HepG2 (cell line): ENCODE results near the gene MYO15A. TPM values are rescaled to one million over a fixed set of nuclear protein-coding genes. Genes with fewer than 3 reads are reported as not detected.

Experiments used
- BRCA1 ChIP-seq: sonication (generic); formaldehyde crosslinking; IDR thresholded peaks from 2 replicates; pipeline ENCODE4 v1.4.0; 2020; ENCODE audit warnings: missing genetic modification reagents
- ELF1 ChIP-seq: sonication (generic); formaldehyde crosslinking; IDR thresholded peaks from 2 replicates; pipeline ENCODE4 v1.4.0; 2020; ENCODE audit warnings: missing genetic modification reagents
- HNF4G ChIP-seq, 2 experiments: sonication (generic) in 1 of 2; formaldehyde crosslinking in 1 of 2; IDR thresholded peaks; 2 replicates each; pipeline versions ENCODE4 v1.4.0 to v1.6.1; 2011 to 2020; ENCODE audit warnings: borderline replicate concordance in 2 of 2, low read depth in 2 of 2, mild to moderate bottlenecking in 2 of 2, low read length in 1 of 2, missing genetic modification reagents in 1 of 2, moderate library complexity in 1 of 2
- KAT2B ChIP-seq: fragments of 150-350 bp; IDR thresholded peaks from 2 replicates; pipeline ENCODE4 v1.6.1; 2014; ENCODE audit warnings: low read depth, low read length, borderline replicate concordance
- KDM3A ChIP-seq: IDR thresholded peaks from 2 replicates; pipeline ENCODE4 v1.6.1; 2018; ENCODE audit warnings: low read depth, missing compliant biosample characterization
- MZF1 ChIP-seq: sonication (generic); formaldehyde crosslinking; IDR thresholded peaks from 2 replicates; pipeline ENCODE4 v1.8.1; 2023; ENCODE audit warnings: mild to moderate bottlenecking, missing genetic modification reagents, borderline replicate concordance
- REL ChIP-seq: sonication (generic); formaldehyde crosslinking; conservative IDR thresholded peaks from 2 replicates; pipeline ENCODE4 v1.8.0; 2022; ENCODE audit warnings: mild to moderate bottlenecking, missing genetic modification reagents, moderate library complexity
- SMC3 ChIP-seq: IDR thresholded peaks from 2 replicates; pipeline ENCODE4 v1.6.1; 2011; ENCODE audit warnings: low read length, improper control_type of control experiment
- TBL1XR1 ChIP-seq: fragments of 150-350 bp; IDR thresholded peaks from 2 replicates; pipeline ENCODE4 v1.6.1; 2014; ENCODE audit warnings: borderline replicate concordance, low read length; ENCODE audit not compliant: partially characterized antibody
- ZNF3 ChIP-seq: IDR thresholded peaks from 2 replicates; pipeline ENCODE4 v1.7.0; 2017; ENCODE audit warnings: inconsistent platforms
- ZNF367 ChIP-seq: sonication (generic); formaldehyde crosslinking; IDR thresholded peaks from 2 replicates; pipeline ENCODE4 v1.4.0; 2020; ENCODE audit warnings: missing genetic modification reagents, borderline replicate concordance
- ZNF644 ChIP-seq: IDR thresholded peaks from 2 replicates; pipeline ENCODE4 v1.6.1; 2016; ENCODE audit warnings: low read depth
- ZNF672 ChIP-seq: sonication (generic); formaldehyde crosslinking; IDR thresholded peaks from 2 replicates; pipeline ENCODE4 v1.8.1; 2022; ENCODE audit warnings: missing genetic modification reagents
- ZNF792 ChIP-seq: IDR thresholded peaks from 2 replicates; pipeline ENCODE4 v1.6.1; 2016
- ZSCAN12 ChIP-seq: sonication (generic); formaldehyde crosslinking; IDR thresholded peaks from 2 replicates; pipeline ENCODE4 v1.9.0; 2021; ENCODE audit warnings: mild to moderate bottlenecking, missing genetic modification reagents
- polyA plus RNA-seq, 8 experiments: library from polyadenylated mRNA; depleted of rRNA in 3 of 8; stranded (reverse) in 7 of 8; unstranded in 1 of 8; fragments of >200 nt; fragmentation: Illumina TruSeq in 4 of 8; extraction: Trizol in 4 of 8; gene quantifications; 2 replicates each; pipeline versions ENCODE4 v1.2.1 to v1.2.3, GENCODE V29; 2011 to 2016; ENCODE audit warnings: low read depth in 4 of 8, missing spikeins in 1 of 8, mixed read lengths in 1 of 8; ENCODE audit not compliant: insufficient read depth in 1 of 8
- total RNA-seq, 5 experiments: library from RNA; depleted of rRNA; stranded (reverse); fragments of >200 nt; fragmentation: Illumina TruSeq; extraction: Trizol; gene quantifications; 2 replicates each; pipeline ENCODE4 v1.2.3, GENCODE V29; 2016; ENCODE audit warnings: low read depth in 1 of 5
- TF ChIP-seq, protein P1 (sequence below): IDR thresholded peaks from 2 replicates; pipeline ENCODE4 v1.6.1; 2016; ENCODE audit warnings: low read depth, control low read depth
- TF ChIP-seq, protein P2 (sequence below): sonication (generic); formaldehyde crosslinking; IDR thresholded peaks from 2 replicates; pipeline ENCODE4 v1.4.0; 2020; ENCODE audit warnings: missing genetic modification reagents
- TF ChIP-seq, protein P3 (sequence below): sonication (generic); formaldehyde crosslinking; IDR thresholded peaks from 2 replicates; pipeline ENCODE4 v1.4.0; 2020; ENCODE audit warnings: missing genetic modification reagents; ENCODE audit errors: not compliant biosample characterization
- TF ChIP-seq, protein P4 (sequence below): sonication (generic); formaldehyde crosslinking; IDR thresholded peaks from 2 replicates; pipeline ENCODE4 v1.5.1; 2020; ENCODE audit warnings: missing genetic modification reagents, mild to moderate bottlenecking, borderline replicate concordance
- TF ChIP-seq, protein P5 (sequence below): sonication (generic); formaldehyde crosslinking; IDR thresholded peaks from 2 replicates; pipeline ENCODE4 v1.5.1; 2020; ENCODE audit warnings: missing genetic modification reagents, mild to moderate bottlenecking, borderline replicate concordance
- TF ChIP-seq, protein P6 (sequence below): sonication (generic); formaldehyde crosslinking; IDR thresholded peaks from 2 replicates; pipeline ENCODE4 v1.9.0; 2022; ENCODE audit warnings: low read depth, missing genetic modification reagents

The MYO15A gene
- total and polyA plus RNA-seq, 2 of the 13 experiments (the other 11 are each of a cell fraction or from before 2014, with no cell fraction given) = 0.07 to 0.20 TPM

DNA sequence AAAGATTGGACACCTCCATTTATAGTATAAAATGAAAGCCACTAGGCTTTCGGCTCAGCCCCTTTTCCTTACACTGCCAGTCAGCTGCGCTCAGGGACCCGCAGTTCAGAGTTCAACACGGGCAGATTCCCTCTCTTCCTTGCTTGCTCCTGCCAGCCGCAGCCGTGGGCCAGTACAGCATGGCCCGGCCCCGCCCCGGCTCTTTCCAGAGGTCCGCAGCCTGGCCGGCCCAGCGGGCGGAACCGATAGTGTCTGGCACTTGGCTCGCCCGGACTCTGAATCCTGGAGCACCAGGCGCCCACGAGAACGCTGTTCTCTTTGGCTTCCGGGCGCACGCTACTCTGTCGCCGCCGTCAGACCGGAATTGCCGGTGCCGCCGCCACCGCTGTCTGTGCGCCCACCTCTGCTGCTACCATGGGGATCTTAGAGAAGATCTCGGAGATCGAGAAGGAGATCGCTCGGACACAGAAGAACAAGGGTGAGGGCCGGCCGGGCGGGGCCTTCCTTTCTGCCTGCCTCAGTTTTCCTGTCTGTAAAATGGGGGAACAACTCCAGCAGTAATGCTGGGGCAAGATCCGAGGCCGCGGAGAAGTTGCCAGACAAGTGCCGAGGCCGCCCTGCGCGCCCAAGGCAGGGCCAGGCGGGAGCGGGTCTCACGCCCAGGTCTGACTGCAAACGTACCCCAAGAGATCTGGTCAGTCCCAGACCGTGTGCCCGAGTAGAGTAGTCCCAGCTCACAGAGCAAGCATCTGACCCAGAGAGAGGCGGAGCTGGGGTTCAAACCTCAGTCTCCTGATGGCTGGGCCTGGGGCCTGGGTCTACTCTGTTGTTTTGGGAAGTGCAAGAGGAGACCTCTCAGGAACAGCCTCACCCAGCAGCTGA, 20.7 kb upstream of the MYO15A start, which contains the start of gene DRG2 (continued):
- TF ChIP-seq, protein P1, sequence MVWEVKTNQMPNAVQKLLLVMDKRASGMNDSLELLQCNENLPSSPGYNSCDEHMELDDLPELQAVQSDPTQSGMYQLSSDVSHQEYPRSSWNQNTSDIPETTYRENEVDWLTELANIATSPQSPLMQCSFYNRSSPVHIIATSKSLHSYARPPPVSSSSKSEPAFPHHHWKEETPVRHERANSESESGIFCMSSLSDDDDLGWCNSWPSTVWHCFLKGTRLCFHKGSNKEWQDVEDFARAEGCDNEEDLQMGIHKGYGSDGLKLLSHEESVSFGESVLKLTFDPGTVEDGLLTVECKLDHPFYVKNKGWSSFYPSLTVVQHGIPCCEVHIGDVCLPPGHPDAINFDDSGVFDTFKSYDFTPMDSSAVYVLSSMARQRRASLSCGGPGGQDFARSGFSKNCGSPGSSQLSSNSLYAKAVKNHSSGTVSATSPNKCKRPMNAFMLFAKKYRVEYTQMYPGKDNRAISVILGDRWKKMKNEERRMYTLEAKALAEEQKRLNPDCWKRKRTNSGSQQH (CRISPR knock-in tag) = peak; percentile 95
- no peak for TF ChIP-seq ZNF672 (CRISPR knock-in tag)
- TF ChIP-seq, protein P2, sequence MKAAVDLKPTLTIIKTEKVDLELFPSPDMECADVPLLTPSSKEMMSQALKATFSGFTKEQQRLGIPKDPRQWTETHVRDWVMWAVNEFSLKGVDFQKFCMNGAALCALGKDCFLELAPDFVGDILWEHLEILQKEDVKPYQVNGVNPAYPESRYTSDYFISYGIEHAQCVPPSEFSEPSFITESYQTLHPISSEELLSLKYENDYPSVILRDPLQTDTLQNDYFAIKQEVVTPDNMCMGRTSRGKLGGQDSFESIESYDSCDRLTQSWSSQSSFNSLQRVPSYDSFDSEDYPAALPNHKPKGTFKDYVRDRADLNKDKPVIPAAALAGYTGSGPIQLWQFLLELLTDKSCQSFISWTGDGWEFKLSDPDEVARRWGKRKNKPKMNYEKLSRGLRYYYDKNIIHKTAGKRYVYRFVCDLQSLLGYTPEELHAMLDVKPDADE (CRISPR knock-in tag) = no peak
- TF ChIP-seq, protein P3, sequence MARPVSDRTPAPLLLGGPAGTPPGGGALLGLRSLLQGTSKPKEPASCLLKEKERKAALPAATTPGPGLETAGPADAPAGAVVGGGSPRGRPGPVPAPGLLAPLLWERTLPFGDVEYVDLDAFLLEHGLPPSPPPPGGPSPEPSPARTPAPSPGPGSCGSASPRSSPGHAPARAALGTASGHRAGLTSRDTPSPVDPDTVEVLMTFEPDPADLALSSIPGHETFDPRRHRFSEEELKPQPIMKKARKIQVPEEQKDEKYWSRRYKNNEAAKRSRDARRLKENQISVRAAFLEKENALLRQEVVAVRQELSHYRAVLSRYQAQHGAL = no peak
- TF ChIP-seq ELF1 (CRISPR knock-in tag) = peak; percentile 90
- TF ChIP-seq KAT2B = no peak
- TF ChIP-seq ZNF367 (CRISPR knock-in tag) = 0 out of 2 replicates have a peak, but pooled peaks have one; percentile 58
- TF ChIP-seq ZSCAN12 (CRISPR knock-in tag) = peak; percentile 40; the same call in 1 of the 2 replicates
- TF ChIP-seq REL (CRISPR knock-in tag) = 0 out of 2 replicates have a peak, but pooled peaks have one; percentile 64
- peak; percentile 64; the same call in 1 of the 2 replicates for TF ChIP-seq HNF4G (IDR thresholded peaks at IDR 0.05; ENCODE audit: borderline replicate concordance, low read depth, low read length)
- TF ChIP-seq HNF4G (CRISPR knock-in tag; IDR thresholded peaks at IDR 0.05; ENCODE audit: borderline replicate concordance, low read depth) = no peak
- TF ChIP-seq MZF1 (CRISPR knock-in tag) = 0 out of 2 replicates have a peak, but pooled peaks have one; percentile 24
- no peak for TF ChIP-seq ZNF3 (CRISPR knock-in tag)
- peak; percentile 95 for TF ChIP-seq ZNF792 (CRISPR knock-in tag)
- TF ChIP-seq BRCA1 (CRISPR knock-in tag) = no peak
- TF ChIP-seq, protein P4, sequence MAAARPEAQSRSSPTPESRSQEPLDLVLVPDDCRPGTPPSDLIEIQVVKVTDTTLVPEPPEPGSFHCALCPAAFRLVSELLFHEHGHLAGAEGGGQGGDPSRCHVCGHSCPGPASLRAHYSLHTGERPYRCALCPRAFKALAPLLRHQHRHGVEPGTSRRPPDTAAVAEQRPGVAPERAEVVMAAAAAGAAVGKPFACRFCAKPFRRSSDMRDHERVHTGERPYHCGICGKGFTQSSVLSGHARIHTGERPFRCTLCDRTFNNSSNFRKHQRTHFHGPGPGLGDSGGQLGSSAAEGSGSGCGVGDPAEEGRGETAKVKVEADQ (CRISPR knock-in tag) = peak; percentile 97
- peak; percentile 51; the same call in 1 of the 2 replicates for TF ChIP-seq ZNF644 (CRISPR knock-in tag)
- TF ChIP-seq TBL1XR1 = peak; percentile 77
- TF ChIP-seq KDM3A (CRISPR knock-in tag) = peak; percentile 98
- no peak for TF ChIP-seq SMC3
- TF ChIP-seq, protein P5, sequence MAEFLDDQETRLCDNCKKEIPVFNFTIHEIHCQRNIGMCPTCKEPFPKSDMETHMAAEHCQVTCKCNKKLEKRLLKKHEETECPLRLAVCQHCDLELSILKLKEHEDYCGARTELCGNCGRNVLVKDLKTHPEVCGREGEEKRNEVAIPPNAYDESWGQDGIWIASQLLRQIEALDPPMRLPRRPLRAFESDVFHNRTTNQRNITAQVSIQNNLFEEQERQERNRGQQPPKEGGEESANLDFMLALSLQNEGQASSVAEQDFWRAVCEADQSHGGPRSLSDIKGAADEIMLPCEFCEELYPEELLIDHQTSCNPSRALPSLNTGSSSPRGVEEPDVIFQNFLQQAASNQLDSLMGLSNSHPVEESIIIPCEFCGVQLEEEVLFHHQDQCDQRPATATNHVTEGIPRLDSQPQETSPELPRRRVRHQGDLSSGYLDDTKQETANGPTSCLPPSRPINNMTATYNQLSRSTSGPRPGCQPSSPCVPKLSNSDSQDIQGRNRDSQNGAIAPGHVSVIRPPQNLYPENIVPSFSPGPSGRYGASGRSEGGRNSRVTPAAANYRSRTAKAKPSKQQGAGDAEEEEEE (CRISPR knock-in tag) = 0 out of 2 replicates have a peak, but pooled peaks have one; percentile 32
- TF ChIP-seq, protein P6, sequence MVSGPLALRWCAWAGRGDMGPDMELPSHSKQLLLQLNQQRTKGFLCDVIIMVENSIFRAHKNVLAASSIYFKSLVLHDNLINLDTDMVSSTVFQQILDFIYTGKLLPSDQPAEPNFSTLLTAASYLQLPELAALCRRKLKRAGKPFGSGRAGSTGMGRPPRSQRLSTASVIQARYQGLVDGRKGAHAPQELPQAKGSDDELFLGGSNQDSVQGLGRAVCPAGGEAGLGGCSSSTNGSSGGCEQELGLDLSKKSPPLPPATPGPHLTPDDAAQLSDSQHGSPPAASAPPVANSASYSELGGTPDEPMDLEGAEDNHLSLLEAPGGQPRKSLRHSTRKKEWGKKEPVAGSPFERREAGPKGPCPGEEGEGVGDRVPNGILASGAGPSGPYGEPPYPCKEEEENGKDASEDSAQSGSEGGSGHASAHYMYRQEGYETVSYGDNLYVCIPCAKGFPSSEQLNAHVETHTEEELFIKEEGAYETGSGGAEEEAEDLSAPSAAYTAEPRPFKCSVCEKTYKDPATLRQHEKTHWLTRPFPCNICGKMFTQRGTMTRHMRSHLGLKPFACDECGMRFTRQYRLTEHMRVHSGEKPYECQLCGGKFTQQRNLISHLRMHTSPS = peak; percentile 42
